ENCODE data around the gene ENDOV. TPM values are rescaled to one million over a fixed set of nuclear protein-coding genes. Genes with fewer than 3 reads are reported as not detected.

ENDOV gene
- total RNA-seq, 2 donors from 2014 or later = 27.3 to 46.7 TPM

DNA sequence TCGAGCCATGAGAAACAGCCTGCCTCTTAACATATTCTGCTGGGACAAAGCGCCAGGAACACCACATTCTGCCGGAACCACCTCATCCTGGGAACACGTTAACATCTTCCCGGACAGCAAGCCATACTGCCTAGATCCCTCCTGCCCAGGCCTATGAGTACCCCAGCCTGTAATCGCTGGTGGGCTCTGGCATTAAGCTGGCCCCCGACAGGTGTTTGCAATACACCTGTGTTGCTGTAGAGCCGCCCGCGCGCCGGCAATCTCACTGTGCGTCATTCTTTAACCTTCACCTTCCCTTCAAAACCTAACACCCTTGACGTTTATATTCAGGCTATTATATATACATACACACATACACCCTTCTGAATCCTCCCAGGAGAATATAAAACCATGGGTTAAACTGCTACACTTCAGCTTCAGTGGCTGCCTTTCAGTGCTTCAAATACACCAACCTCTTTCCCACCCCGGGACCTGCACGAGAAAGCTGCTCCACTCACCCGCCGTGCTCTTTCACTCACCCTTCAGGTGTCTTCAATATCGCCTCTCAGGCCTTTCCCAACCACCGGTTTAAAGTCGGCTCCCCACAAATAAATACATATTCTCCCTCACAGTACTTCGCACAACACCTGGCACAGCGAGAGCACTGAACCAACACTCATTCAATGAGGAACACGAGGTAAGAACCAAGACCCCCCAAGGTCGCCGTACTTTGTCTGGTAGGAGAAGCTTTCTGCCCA, 1.0 kb upstream of the ENDOV start:
- peaks cover 12 to 19% of the 10 kb centered on the region in 2 donors for H3K4me1 ChIP-seq (ENCODE audit: control insufficient read depth in 1 of 2, low read depth in 2 of 2)
- H3K27ac ChIP-seq = no peak overlapping the region
- DNase-seq (ENCODE audit: low spot score) (no peak), ATAC-seq (ENCODE audit: insufficient number of reproducible peaks, low FRiP score, low read depth) (no peak)
- no peaks in the 10 kb centered on the region for H3K9me3 ChIP-seq
- H3K4me3 ChIP-seq = peak overlapping the region; percentile 96
- no peaks in the 10 kb centered on the region for H3K27me3 ChIP-seq (replicated peaks; ENCODE audit: insufficient read depth)
- TF ChIP-seq, protein P1, sequence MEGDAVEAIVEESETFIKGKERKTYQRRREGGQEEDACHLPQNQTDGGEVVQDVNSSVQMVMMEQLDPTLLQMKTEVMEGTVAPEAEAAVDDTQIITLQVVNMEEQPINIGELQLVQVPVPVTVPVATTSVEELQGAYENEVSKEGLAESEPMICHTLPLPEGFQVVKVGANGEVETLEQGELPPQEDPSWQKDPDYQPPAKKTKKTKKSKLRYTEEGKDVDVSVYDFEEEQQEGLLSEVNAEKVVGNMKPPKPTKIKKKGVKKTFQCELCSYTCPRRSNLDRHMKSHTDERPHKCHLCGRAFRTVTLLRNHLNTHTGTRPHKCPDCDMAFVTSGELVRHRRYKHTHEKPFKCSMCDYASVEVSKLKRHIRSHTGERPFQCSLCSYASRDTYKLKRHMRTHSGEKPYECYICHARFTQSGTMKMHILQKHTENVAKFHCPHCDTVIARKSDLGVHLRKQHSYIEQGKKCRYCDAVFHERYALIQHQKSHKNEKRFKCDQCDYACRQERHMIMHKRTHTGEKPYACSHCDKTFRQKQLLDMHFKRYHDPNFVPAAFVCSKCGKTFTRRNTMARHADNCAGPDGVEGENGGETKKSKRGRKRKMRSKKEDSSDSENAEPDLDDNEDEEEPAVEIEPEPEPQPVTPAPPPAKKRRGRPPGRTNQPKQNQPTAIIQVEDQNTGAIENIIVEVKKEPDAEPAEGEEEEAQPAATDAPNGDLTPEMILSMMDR (IDR thresholded peaks at IDR 0.05) = no peak
- H3K36me3 ChIP-seq = no peaks in the 10 kb centered on the region

DNA sequence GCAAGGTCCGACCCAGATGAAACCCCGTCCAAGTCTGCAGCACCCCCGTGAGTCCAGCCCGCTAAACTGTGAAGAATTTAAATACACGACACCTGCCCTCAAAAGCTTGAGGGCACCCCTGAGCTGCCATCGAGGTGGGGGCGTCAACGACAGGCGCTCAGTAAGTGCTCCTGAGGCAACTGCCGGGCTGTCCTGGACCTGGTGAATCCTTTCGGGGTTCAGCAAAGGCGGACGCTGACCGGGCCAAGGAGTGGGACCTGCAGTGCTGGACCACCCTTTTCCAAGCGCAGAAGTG, 512 bp upstream of the ENDOV start:
- no peak for ATAC-seq (ENCODE audit: insufficient number of reproducible peaks, low FRiP score, low read depth)
- no peak for DNase-seq (ENCODE audit: low spot score)
- no peaks in the 10 kb centered on the region for H3K9me3 ChIP-seq
- peak overlapping the region in 1 of 2 donors; percentile 93 for H3K27ac ChIP-seq
- H3K27me3 ChIP-seq (replicated peaks; ENCODE audit: insufficient read depth) = no peaks in the 10 kb centered on the region
- no peaks in the 10 kb centered on the region for H3K36me3 ChIP-seq
- peak overlapping the region; percentile 96 for H3K4me3 ChIP-seq
- H3K4me1 ChIP-seq (ENCODE audit: control insufficient read depth in 1 of 2, low read depth in 2 of 2) = peaks cover 12 to 19% of the 10 kb centered on the region in 2 donors
- TF ChIP-seq, protein P1 (IDR thresholded peaks at IDR 0.05) = no peak

DNA sequence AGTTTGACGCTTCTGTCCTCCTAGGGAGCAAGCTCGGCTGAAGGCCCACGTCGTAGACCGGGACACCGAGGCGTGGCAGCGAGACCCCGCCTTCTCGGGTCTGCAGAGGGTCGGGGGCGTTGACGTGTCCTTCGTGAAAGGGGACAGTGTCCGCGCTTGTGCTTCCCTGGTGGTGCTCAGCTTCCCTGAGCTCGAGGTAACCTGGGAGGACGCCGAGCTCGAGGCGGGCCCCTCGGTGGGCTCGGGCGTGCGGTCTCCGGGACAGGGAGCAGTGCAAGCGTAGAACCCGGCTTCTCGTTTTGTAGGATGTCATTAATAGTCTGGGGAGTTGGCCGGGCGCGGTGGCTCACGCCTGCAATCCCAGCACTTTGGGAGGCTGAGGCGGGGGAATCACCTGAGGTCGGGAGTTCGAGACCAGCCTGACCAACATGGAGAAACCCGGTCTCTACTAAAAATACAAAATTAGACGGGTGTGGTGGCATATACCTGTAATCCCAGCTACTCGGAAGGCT, 715 bp downstream of the ENDOV start:
- ATAC-seq (ENCODE audit: insufficient number of reproducible peaks, low FRiP score, low read depth) = no peak
- H3K27ac ChIP-seq = peak overlapping the region; percentile 91 to 93
- TF ChIP-seq, protein P1 (IDR thresholded peaks at IDR 0.05) = no peak

DNA sequence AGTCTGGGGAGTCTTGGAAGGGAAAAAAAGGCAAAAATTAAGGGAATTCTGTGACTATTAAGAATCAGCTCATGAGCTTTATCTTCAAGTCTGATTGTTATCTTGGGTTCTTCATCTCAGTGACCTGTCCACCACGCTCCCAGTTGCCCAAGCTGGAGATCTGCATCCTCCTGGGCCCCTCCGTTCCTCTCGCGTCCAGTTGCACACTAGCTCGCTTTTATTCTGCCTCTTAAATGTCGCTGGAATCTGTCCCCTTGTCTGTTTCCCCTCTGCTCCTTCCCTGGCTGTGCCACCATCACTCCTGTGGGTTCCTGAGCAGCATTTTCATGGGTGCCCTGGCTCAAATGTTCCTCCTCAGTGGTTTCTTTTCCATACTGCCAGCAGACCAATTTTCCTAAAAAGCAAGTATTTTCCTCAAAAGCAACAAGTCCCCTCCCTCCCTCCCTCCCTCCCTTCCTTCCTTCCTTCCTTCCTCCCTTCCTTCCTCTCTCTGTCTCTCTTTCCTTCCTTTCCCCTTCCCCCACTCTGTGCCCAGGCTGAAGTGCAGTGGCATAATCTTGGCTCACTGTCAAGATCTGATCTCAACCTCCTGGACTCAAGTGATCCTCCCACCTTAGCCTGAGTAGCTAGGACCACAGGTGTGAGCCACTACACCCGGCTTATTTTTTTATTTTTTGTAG, 1.4 kb downstream of the ENDOV start:
- TF ChIP-seq, protein P1 (IDR thresholded peaks at IDR 0.05) = no peak
- ATAC-seq (ENCODE audit: insufficient number of reproducible peaks, low FRiP score, low read depth) (no peak), DNase-seq (ENCODE audit: low spot score) (no peak)

More for the DNA sequence above, 715 bp downstream of the ENDOV start:
- H3K36me3 ChIP-seq = no peaks in the 10 kb centered on the region
- H3K4me3 ChIP-seq = peak overlapping the region; percentile 96
- H3K27me3 ChIP-seq (replicated peaks; ENCODE audit: insufficient read depth) = no peaks in the 10 kb centered on the region
- no peaks in the 10 kb centered on the region for H3K9me3 ChIP-seq
- peaks cover 12 to 19% of the 10 kb centered on the region in 2 donors for H3K4me1 ChIP-seq (ENCODE audit: control insufficient read depth in 1 of 2, low read depth in 2 of 2)
- no peak for DNase-seq (ENCODE audit: low spot score)

DNA sequence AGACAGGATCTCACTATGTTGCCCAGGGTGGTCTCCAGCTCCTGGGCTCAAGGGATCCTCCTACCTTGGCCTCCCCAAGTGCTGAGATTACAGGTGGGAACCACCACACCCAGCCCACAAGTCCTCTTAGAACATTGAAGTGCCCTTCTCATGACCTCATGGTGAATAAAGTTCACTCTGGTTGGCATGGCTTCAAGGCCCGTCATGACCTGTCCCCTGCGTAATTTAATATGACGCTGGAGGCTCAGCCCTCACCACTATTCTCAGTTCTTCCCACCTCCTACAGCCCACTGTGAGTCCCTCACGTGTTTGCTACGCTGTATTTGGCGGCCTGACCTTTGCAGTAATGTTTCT, 1.9 kb downstream of the ENDOV start:
- DNase-seq (ENCODE audit: low spot score) = no peak
- TF ChIP-seq, protein P1 (IDR thresholded peaks at IDR 0.05) = no peak
- no peak for ATAC-seq (ENCODE audit: insufficient number of reproducible peaks, low FRiP score, low read depth)
- Histone ChIP-seq H3K4me3 (no peak overlapping the region), H3K27me3 (replicated peaks; ENCODE audit: insufficient read depth) (no peaks in the 10 kb centered on the region), H3K9me3 (no peaks in the 10 kb centered on the region), H3K4me1 (ENCODE audit: control insufficient read depth in 1 of 2, low read depth in 2 of 2) (peaks cover 12 to 19% of the 10 kb centered on the region in 2 donors), H3K27ac (no peak overlapping the region), H3K36me3 (no peaks in the 10 kb centered on the region)

More for the DNA sequence above, 1.4 kb downstream of the ENDOV start:
- peaks cover 12 to 19% of the 10 kb centered on the region in 2 donors for H3K4me1 ChIP-seq (ENCODE audit: control insufficient read depth in 1 of 2, low read depth in 2 of 2)
- H3K27ac ChIP-seq = no peak overlapping the region
- no peaks in the 10 kb centered on the region for H3K27me3 ChIP-seq (replicated peaks; ENCODE audit: insufficient read depth)
- peak overlapping the region; percentile 96 for H3K4me3 ChIP-seq
- no peaks in the 10 kb centered on the region for H3K36me3 ChIP-seq
- H3K9me3 ChIP-seq = no peaks in the 10 kb centered on the region

Data from thoracic aorta (tissue), 2 donors.